HG02852 (cell line): Measurements from ENCODE around the gene ZNF81.
"Not testable (repeated sequence)": the region's sequence is repeated elsewhere in the genome, so short reads cannot be mapped to it uniquely, and the experiment has no call there.

Source experiments
- ATAC-seq: cut with Tn5 transposase; IDR thresholded peaks from one replicate; pipeline ENCODE4 v1.9.1; 2021; ENCODE audit warnings: mild to moderate bottlenecking, moderate library complexity; ENCODE audit not compliant: unreplicated experiment

The ZNF81 gene

GRCh38 chrX:47836164-47837072 is at the start of gene ZNF81:
TSS of gene ZNF81 (plus strand) at chrX:47836902. CDS start at chrX:47846268, 9,366 bp downstream.
- peak; percentile 91 for ATAC-seq

GRCh38 chrX:47796433-47796906 is 40.2 kb upstream of the ZNF81 start:
- ATAC-seq, result no peak

- no peak for ATAC-seq
Measured at GRCh38 chrX:47797084-47797483, 39.6 kb upstream of the ZNF81 start.

GRCh38 chrX:47798861-47799260 is 37.8 kb upstream of the ZNF81 start:
- no peak for ATAC-seq

DNA sequence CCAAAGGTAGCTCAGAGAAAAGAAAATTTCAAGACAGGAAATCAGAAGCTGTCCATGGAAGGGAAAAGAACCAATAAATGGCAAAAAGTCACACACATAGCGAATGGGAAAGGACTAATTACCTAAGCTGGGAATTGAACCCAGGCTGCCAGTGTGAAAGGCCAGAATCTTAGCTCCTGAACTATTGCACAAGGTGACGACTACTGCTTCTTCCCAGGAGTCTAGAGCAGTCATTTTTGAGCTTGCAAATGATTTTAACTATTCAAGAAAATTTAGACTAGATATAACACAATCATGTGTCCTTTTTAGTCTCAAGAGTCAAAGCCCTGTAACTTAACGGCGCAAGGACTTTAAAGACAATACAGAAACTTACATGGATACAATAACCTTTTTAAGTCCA is 34.1 kb upstream of the ZNF81 start:
- no peak for ATAC-seq

GRCh38 chrX:47803103-47803502 is 33.6 kb upstream of the ZNF81 start:
- ATAC-seq, result not testable (repeated sequence)

GRCh38 chrX:47804315-47804714 is 32.4 kb upstream of the ZNF81 start:
- no peak for ATAC-seq

DNA sequence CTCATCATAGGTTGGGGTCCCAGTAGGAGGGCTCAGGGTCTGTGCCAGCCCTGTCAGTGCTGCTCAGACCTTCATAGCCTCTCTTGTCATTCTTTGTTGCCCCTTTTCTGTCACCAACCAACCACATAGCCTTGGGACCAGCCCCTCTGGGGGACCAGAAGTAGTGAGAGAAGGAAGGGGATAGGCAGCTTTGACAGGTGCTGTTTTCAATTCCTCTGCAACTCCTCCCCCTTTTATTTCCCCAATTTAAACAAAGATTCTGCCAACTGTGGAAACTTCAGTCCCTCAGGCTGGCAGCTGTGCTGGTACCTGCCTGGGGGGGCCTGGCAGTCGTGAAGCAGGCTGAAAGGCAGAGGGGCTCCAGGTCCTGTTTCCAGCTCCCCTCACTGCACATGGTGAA is 30.9 kb upstream of the ZNF81 start:
- not testable (repeated sequence) for ATAC-seq

GRCh38 chrX:47806415-47807271 is 30.1 kb upstream of the ZNF81 start:
- ATAC-seq, result not testable (repeated sequence)

GRCh38 chrX:47807272-47807538 is 29.5 kb upstream of the ZNF81 start:
- not testable (repeated sequence) for ATAC-seq

DNA sequence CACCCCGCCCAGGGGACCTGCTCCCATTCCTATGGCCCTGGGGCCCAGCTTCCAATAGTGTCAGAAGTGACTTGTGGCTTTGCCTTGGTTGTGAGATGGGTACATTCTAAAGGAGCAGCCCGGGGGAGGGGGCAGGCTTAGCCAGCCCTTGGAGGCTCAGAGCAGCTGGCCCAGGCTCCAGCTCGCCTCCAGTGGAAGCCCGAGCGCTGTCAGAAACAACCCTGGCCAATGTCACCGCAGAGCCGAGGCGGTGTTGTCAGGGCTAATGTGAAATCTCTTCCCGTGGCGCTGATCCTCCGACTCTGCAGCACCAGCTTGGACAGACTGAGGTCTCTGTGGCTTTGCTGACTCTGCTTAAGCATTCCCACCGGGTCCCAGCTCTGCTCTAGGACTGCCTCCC is 29.2 kb upstream of the ZNF81 start:
- no peak for ATAC-seq

DNA sequence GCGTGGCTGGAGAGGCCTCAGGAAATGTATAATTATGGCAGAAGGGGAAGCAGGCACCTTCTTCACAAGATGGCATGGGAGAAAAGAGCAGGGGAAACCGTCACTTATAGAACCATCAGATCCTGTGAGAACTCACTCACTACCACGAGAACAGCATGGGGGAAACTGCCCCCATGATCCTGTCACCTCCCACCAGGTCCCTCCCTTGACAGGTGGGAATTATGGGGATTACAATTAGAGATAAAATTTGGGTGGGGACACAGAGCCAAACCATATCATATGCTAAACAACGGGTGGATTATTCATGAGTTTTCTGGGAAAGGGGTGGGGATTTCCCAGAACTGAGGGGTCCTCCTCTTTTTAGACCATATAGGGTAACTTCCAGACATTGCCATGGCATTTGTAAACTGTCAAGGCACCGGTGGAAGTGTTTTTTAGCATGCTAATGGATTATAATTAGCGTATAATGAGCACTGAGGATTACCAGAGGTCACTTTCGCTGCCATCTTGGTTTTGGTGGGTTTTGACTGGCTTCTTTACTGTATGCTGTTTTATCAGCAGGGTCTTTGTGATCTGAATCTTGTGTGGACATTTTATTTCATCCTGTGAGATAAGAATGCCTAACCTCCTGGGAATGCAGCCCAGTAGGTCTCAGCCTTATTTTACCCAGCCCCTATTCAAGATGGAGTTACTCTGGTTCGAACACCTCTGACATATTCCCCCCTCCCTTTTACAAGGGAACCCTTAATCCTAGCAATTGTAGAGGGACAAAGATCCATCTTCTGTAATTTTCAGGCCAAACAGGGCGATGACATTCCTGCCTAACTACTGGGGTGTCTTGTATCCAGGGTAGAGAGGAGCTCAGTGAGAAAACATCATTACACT is 27.6 kb upstream of the ZNF81 start:
- no peak for ATAC-seq

DNA sequence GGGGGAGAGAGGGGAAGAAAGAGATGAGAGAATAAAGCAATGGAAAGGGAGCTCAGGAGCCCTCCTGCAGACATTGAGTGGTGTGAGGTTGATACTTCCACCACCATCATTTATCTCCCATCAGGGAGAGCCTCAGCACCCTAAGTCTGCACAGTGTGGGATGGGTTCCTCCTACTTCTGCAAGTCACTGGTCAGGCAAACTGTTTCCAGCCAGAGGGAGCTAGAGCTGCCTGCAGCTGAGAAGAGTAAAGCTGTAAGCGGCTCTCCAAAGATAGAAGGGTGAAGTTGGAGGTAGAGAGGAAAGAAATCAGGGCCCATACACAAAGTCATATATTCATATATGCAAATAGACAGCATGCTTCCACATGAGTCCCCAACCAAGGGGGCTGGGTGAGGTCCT is 21.9 kb upstream of the ZNF81 start:
- ATAC-seq, result no peak

- no peak for ATAC-seq
Measured at GRCh38 chrX:47815901-47816845, 20.5 kb upstream of the ZNF81 start.

DNA sequence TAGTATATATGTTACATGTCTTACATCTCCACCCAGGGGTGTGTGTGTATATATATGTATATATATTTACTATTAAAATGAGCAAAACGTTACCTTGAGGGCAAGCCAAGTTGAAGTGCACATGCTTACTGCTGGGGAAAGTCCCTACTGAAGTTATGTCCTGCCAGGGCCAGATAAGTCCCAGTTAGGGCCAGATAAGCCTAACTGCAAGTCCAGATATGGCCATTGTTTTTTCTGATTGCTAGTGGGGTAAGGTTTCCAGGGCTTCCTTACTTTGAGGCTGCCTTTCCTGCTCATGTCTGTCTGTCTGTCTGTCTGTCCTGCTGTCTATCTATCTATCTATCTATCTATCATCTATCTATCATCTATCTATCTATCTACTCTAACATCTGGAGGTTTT is 19.3 kb upstream of the ZNF81 start:
- no peak for ATAC-seq

DNA sequence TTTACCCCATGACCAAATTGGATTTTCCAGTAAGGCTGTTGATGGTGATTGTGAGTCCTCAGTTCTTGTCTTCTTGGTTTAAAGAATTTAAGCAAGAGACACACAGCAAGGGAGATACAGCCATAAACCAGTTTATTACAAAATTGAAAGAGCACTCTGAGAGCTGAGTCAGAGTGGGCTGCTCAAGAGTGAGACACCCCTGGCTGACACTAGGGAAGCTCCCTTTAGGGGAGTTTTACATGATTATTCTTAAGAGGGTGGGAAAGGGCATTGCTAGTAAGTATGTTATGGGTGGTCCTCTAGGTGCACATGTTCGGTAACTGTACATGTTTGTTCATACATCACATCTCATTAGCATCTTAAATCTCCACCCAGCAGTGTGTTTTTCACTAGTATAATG is 18.8 kb upstream of the ZNF81 start:
- ATAC-seq, result no peak

- no peak for ATAC-seq
Measured at GRCh38 chrX:47828984-47829383, 7.7 kb upstream of the ZNF81 start.

DNA sequence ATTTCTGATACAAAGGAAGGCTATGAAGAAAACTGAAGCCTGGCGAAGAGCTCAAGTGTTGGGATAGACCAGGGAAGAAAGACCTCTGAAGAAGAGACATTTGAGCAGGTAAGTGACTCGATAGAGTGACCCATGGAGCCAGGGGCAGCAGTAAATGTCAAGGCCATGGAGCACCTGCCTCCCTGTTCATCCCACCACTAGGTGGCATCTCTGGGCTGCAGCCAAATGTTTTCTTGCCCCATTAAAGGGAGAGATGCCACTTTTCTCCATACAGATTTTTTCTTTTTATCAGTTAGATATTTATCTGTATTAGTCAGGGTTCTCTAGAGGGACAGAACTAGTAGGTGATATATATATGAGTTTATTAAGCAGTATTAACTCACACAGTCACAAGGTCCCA is 4.9 kb upstream of the ZNF81 start:
- ATAC-seq, result no peak

GRCh38 chrX:47838361-47838760 is 1.7 kb downstream of the ZNF81 start:
- no peak for ATAC-seq

GRCh38 chrX:47840111-47840510 is 3.4 kb downstream of the ZNF81 start:
- ATAC-seq, result no peak
